HCT116 (cell line): Measurements from ENCODE around the gene SPINT4. TPM values are rescaled to one million over a fixed set of nuclear protein-coding genes. Genes with fewer than 3 reads are reported as not detected.

Experiments
- ATAC-seq: fragments of 200-7000 bp; cut with Tn5 transposase; 2 replicates; pipeline ENCODE4 v1.9.1; 2020; ENCODE audit warnings: mild to moderate bottlenecking, moderate library complexity
- BruUV-seq: library from RNA; stranded (reverse); fragments of 400-500 nt; replicated peaks from 2 replicates; lab custom pipeline; 2021; lab: Mats Ljungman, UMichigan
- CTCF ChIA-PET: fragments of 300-600 bp; sonication (Branson Sonifier 250); formaldehyde crosslinking; loops from one replicate; lab custom pipeline; 2021; ENCODE audit warnings: antibody characterized with exemption; lab: Charles Lee
- POLR2A ChIA-PET: fragments of 300-600, 350-600 bp; sonication (Branson Sonifier 250); formaldehyde crosslinking; loops from one replicate; lab custom pipeline; 2021; ENCODE audit warnings: antibody characterized with exemption; lab: Charles Lee
- RAD21 ChIA-PET, 2 experiments: fragments of 300-600 bp; sonication (Branson Sonifier 250); formaldehyde crosslinking; loops; one replicate each; lab custom pipeline; 2023; ENCODE audit warnings: low total read pairs in 2 of 2; ENCODE audit not compliant: uncharacterized antibody in 2 of 2, unreplicated experiment in 2 of 2, low non-redundant PET in 1 of 2; lab: Charles Lee
- DNase-seq: peaks from one replicate; pipeline ENCODE4 v3.0.0-alpha.2; 2010; ENCODE audit warnings: low read depth, low spot score
- H2AFZ ChIP-seq: fragments of 200-600 bp; shearing (Covaris generic), sonication (generic); 2 replicates; pipeline ENCODE4 v1.6.1; 2017; ENCODE audit warnings: low read depth, mixed run types, mixed read lengths, antibody characterized with exemption, low read length; ENCODE audit not compliant: poor library complexity, severe bottlenecking
- H3K27ac ChIP-seq: 2 replicates; pipeline ENCODE4 v1.5.1; 2012; ENCODE audit warnings: low read depth, low read length
- H3K27me3 ChIP-seq: fragments of 200-600 bp; sonication (generic); 2 replicates; pipeline ENCODE4 v1.6.1; 2016; ENCODE audit warnings: mixed run types, low read length, mixed read lengths; ENCODE audit not compliant: insufficient read depth
- H3K36me3 ChIP-seq, 2 experiments: fragments of 200-500 bp in 1 of 2; fragments of 200-600 bp in 1 of 2; sonication (Bioruptor generic) in 1 of 2; sonication (generic) in 1 of 2; 2 replicates each; pipeline versions ENCODE4 v1.5.1 to v1.6.1; 2014 to 2016; ENCODE audit warnings: low read length in 2 of 2, inconsistent platforms in 1 of 2, mixed read lengths in 1 of 2, mixed run types in 1 of 2; ENCODE audit not compliant: insufficient read depth in 2 of 2, control insufficient read depth in 1 of 2
- H3K4me1 ChIP-seq, 2 experiments: fragments of 200-600 bp in 1 of 2; sonication (generic) in 1 of 2; 2 replicates each; pipeline versions ENCODE4 v1.5.1 to v1.6.1; 2012 to 2017; ENCODE audit warnings: low read length in 2 of 2, inconsistent platforms in 1 of 2, mild to moderate bottlenecking in 1 of 2, mixed read lengths in 1 of 2, mixed run types in 1 of 2, moderate library complexity in 1 of 2; ENCODE audit not compliant: insufficient read depth in 2 of 2, control insufficient read depth in 1 of 2
- H3K4me2 ChIP-seq: fragments of 200-600 bp; sonication (generic); 2 replicates; pipeline ENCODE4 v1.6.1; 2017; ENCODE audit warnings: mixed run types, low read length, mixed read lengths
- H3K4me3 ChIP-seq, 2 experiments: fragments of 200-600 bp in 1 of 2; sonication (generic) in 1 of 2; replicated peaks in 1 of 2; 2 replicates each; pipeline ENCODE4 v1.5.1; 2011 to 2016; ENCODE audit warnings: low read length in 2 of 2, control low read depth in 1 of 2, low read depth in 1 of 2, mild to moderate bottlenecking in 1 of 2, mixed read lengths in 1 of 2, mixed run types in 1 of 2
- H3K79me2 ChIP-seq: fragments of 200-600 bp; sonication (generic); 2 replicates; pipeline ENCODE4 v1.6.1; 2017; ENCODE audit warnings: mild to moderate bottlenecking, mixed run types, low read length, moderate library complexity, mixed read lengths; ENCODE audit not compliant: insufficient read depth
- H3K9ac ChIP-seq: fragments of 200-600 bp; sonication (generic); 2 replicates; pipeline ENCODE4 v1.6.1; 2016; ENCODE audit warnings: low read length, mixed read lengths
- H3K9me2 ChIP-seq: fragments of 200-600 bp; sonication (generic), shearing (Covaris generic); 2 replicates; pipeline ENCODE4 v1.6.1; 2017; ENCODE audit warnings: mixed run types, mild to moderate bottlenecking, moderate library complexity; ENCODE audit not compliant: insufficient read depth
- H3K9me3 ChIP-seq, 2 experiments: fragments of 200-500 bp in 1 of 2; fragments of 200-600 bp in 1 of 2; sonication (Bioruptor generic) in 1 of 2; sonication (generic) in 1 of 2; 2 replicates each; pipeline ENCODE4 v1.6.1; 2014 to 2017; ENCODE audit warnings: low read length in 2 of 2, mixed read lengths in 2 of 2, inconsistent platforms in 1 of 2, low read depth in 1 of 2, mild to moderate bottlenecking in 1 of 2, mixed run types in 1 of 2, moderate library complexity in 1 of 2; ENCODE audit not compliant: control insufficient read depth in 1 of 2, insufficient read depth in 1 of 2
- H4K20me1 ChIP-seq: fragments of 200-600 bp; sonication (generic), shearing (Covaris generic); 2 replicates; pipeline ENCODE4 v1.6.1; 2017; ENCODE audit warnings: mixed run types, mild to moderate bottlenecking, moderate library complexity; ENCODE audit not compliant: insufficient read depth
- CEBPB ChIP-seq: IDR thresholded peaks from 2 replicates; pipeline ENCODE4 v1.6.1; 2012; ENCODE audit warnings: low read depth
- EGR1 ChIP-seq: IDR thresholded peaks from 2 replicates; pipeline ENCODE4 v1.6.1; 2012; ENCODE audit warnings: low read depth
- ELF1 ChIP-seq: IDR thresholded peaks from 2 replicates; pipeline ENCODE4 v1.6.1; 2012; ENCODE audit warnings: low read depth, borderline replicate concordance
- EZH2phosphoT487 ChIP-seq: fragments of 200-600 bp; IDR thresholded peaks from 2 replicates; pipeline ENCODE4 v1.6.1; 2018; ENCODE audit warnings: antibody characterized with exemption, borderline replicate concordance
- JUND ChIP-seq: IDR thresholded peaks from 2 replicates; pipeline ENCODE4 v1.6.1; 2012
- POLR2A ChIP-seq: IDR thresholded peaks from 2 replicates; pipeline ENCODE4 v1.7.0; 2011; ENCODE audit warnings: borderline replicate concordance; ENCODE audit not compliant: insufficient read depth, insufficient read length; ENCODE audit errors: extremely low read depth
- SIN3A ChIP-seq: IDR thresholded peaks from 2 replicates; pipeline ENCODE4 v1.6.1; 2012; ENCODE audit warnings: low read depth
- SRF ChIP-seq: IDR thresholded peaks from 2 replicates; pipeline ENCODE4 v1.6.1; 2012; ENCODE audit warnings: low read depth
- TCF7L2 ChIP-seq: IDR thresholded peaks from 2 replicates; pipeline ENCODE4 v1.7.0; 2011; ENCODE audit warnings: borderline replicate concordance, inconsistent platforms; ENCODE audit not compliant: insufficient read depth, insufficient read length; ENCODE audit errors: extremely low read depth
- intact Hi-C: fragments of 100-400 bp; cut with micrococcal nuclease; formaldehyde crosslinking; loops from 2 replicates; pipeline ENCODE4 v1.10.0; 2022
- total RNA-seq: library from RNA; stranded (reverse); gene quantifications from one replicate; pipeline ENCODE4 v1.2.1, GENCODE V29; 2021; ENCODE audit not compliant: unreplicated experiment
- TF ChIP-seq, protein P1 (sequence below): IDR thresholded peaks from 2 replicates; pipeline ENCODE4 v1.6.1; 2012; ENCODE audit warnings: low read depth
- TF ChIP-seq, protein P2 (sequence below): IDR thresholded peaks from 2 replicates; pipeline ENCODE4 v1.6.1; 2012
- TF ChIP-seq, protein P3 (sequence below): IDR thresholded peaks from 2 replicates; pipeline ENCODE4 v1.6.1; 2012

The SPINT4 gene
- total RNA-seq, 1 experiment from 2014 or later: not detected

DNA sequence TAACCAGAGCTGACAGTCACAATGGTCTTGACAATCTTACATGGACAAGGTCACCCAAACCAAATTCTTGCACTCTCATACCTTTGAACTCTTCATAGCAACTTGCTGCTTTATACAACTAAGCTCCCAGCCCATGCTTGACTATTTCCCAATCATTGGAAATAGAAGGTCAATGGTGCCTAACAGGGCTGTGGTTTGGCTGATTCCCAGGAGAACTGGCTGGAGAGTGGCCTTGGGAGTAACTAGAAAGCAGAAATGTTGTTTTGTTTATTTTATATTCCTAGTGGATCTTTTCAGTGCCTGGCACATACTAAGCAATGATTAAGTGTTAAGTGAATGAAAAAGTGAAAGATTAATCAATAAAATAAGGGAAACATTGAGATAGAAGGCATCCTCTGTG is 3.0 kb downstream of the SPINT4 start:
- CTCF ChIA-PET: no interaction called here
- no peak overlapping the region for H3K9ac ChIP-seq
- DNase-seq: no peak
- TF ChIP-seq ELF1 (no peak), EZH2phosphoT487 (no peak), JUND (no peak)
- TF ChIP-seq, protein P1, sequence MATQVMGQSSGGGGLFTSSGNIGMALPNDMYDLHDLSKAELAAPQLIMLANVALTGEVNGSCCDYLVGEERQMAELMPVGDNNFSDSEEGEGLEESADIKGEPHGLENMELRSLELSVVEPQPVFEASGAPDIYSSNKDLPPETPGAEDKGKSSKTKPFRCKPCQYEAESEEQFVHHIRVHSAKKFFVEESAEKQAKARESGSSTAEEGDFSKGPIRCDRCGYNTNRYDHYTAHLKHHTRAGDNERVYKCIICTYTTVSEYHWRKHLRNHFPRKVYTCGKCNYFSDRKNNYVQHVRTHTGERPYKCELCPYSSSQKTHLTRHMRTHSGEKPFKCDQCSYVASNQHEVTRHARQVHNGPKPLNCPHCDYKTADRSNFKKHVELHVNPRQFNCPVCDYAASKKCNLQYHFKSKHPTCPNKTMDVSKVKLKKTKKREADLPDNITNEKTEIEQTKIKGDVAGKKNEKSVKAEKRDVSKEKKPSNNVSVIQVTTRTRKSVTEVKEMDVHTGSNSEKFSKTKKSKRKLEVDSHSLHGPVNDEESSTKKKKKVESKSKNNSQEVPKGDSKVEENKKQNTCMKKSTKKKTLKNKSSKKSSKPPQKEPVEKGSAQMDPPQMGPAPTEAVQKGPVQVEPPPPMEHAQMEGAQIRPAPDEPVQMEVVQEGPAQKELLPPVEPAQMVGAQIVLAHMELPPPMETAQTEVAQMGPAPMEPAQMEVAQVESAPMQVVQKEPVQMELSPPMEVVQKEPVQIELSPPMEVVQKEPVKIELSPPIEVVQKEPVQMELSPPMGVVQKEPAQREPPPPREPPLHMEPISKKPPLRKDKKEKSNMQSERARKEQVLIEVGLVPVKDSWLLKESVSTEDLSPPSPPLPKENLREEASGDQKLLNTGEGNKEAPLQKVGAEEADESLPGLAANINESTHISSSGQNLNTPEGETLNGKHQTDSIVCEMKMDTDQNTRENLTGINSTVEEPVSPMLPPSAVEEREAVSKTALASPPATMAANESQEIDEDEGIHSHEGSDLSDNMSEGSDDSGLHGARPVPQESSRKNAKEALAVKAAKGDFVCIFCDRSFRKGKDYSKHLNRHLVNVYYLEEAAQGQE: no peak
- TF ChIP-seq, all 23 proteins: peak for 0
- peaks cover 17% of the 10 kb centered on the region for H3K27me3 ChIP-seq
- no peak overlapping the region for H3K4me2 ChIP-seq
- no peak overlapping the region for H3K4me3 ChIP-seq
- no peaks in the 10 kb centered on the region for H3K9me3 ChIP-seq
- no peak overlapping the region for H2AFZ ChIP-seq
- ChIA-PET POLR2A (no interaction called here), RAD21 (no interaction called here)
- H3K79me2 ChIP-seq: no peaks in the 10 kb centered on the region
- no peaks in the 10 kb centered on the region for H3K9me2 ChIP-seq
- no peak for ATAC-seq
- H3K36me3 ChIP-seq: no peaks in the 10 kb centered on the region
- BruUV-seq: no TSS peak
- no peaks in the 10 kb centered on the region for H4K20me1 ChIP-seq
- no peak overlapping the region for H3K27ac ChIP-seq
- H3K4me1 ChIP-seq: no peaks in the 10 kb centered on the region
- intact Hi-C loops: no loop called here

DNA sequence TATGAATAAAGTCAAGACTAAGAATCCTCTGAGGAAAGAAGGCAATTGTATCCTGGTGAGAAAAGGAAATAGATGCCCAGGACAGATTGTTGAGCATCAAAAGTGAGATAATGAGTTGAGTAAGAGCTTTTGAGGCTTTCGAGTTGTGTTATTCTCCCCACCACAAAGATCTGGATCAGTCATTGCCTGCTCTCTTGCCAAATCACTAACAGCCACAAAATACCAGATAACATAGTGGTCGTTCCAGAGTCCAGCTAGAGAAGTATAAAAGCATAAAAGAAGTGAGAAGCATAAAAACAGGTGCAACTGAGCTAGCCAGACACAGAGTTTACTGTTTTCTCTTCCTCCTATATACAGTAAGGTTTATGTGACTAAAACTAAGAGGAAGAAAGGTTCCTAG is 4.9 kb downstream of the SPINT4 start:
- H3K36me3 ChIP-seq: no peaks in the 10 kb centered on the region
- intact Hi-C loops: no loop called here
- no TSS peak for BruUV-seq
- H3K79me2 ChIP-seq: no peaks in the 10 kb centered on the region
- DNase-seq: no peak
- CTCF ChIA-PET: no interaction called here
- no peak overlapping the region for H3K27ac ChIP-seq
- H3K4me3 ChIP-seq: no peak overlapping the region
- no peak for TF ChIP-seq CEBPB
- TF ChIP-seq TCF7L2: no peak
- TF ChIP-seq, protein P2, sequence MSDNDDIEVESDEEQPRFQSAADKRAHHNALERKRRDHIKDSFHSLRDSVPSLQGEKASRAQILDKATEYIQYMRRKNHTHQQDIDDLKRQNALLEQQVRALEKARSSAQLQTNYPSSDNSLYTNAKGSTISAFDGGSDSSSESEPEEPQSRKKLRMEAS: no peak
- TF ChIP-seq, protein P1: no peak
- TF ChIP-seq POLR2A: no peak
- no peak for TF ChIP-seq JUND
- TF ChIP-seq, protein P3, sequence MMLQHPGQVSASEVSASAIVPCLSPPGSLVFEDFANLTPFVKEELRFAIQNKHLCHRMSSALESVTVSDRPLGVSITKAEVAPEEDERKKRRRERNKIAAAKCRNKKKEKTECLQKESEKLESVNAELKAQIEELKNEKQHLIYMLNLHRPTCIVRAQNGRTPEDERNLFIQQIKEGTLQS: no peak
- no peak for TF ChIP-seq SIN3A
- no peak for TF ChIP-seq SRF
- TF ChIP-seq EZH2phosphoT487: no peak
- no peak for TF ChIP-seq EGR1
- TF ChIP-seq, all 23 proteins: peak for 0
- RAD21 ChIA-PET: no interaction called here
- no peak for ATAC-seq
- POLR2A ChIA-PET: no interaction called here
- H3K9me2 ChIP-seq: no peaks in the 10 kb centered on the region
- H3K9me3 ChIP-seq: 0 out of 4 replicates have a peak, but pooled peaks cover 0 to 3% of the 10 kb centered on the region in 2 experiments
- H3K9ac ChIP-seq: no peak overlapping the region
- no peaks in the 10 kb centered on the region for H4K20me1 ChIP-seq
- H3K4me2 ChIP-seq: no peak overlapping the region
- H2AFZ ChIP-seq: no peak overlapping the region
- H3K27me3 ChIP-seq: peaks cover 17% of the 10 kb centered on the region
- H3K4me1 ChIP-seq: no peaks in the 10 kb centered on the region
